Hepatocyte (in vitro differentiated cells): ENCODE data around the gene GRID2.

Source experiments
- EZH2phosphoT487 ChIP-seq: fragments of 200-600 bp; sonication (generic); IDR thresholded peaks from one replicate; pipeline ENCODE4 v1.6.1; 2018; ENCODE audit warnings: antibody characterized with exemption, mild to moderate bottlenecking, low read depth, moderate library complexity; ENCODE audit not compliant: unreplicated experiment, severe bottlenecking
- TF ChIP-seq, protein P1 (sequence below): fragments of 200-600 bp; sonication (generic); IDR thresholded peaks from 2 replicates; pipeline ENCODE4 v1.5.1; 2016; ENCODE audit warnings: antibody characterized with exemption, mild to moderate bottlenecking; ENCODE audit not compliant: poor library complexity

DNA sequence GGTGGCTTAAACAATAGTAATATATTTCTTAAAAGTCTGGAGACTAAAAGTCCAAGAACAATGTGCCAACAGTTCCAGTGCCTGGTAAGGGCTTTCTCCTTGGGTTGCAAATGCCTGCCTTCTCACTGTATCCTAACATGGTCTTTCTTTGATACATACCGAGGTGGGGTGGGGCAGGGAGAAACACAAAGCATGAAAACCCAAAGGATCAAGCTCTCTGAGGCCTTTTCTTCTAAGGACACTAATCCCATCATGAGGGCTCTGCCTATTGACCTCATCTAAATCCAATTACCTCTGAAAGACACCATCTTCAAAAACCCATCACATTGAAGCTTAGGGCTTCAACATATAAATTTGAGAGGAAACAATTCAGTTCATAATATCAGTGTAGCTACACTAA, 311.3 kb downstream of the GRID2 start:
- TF ChIP-seq, protein P1, sequence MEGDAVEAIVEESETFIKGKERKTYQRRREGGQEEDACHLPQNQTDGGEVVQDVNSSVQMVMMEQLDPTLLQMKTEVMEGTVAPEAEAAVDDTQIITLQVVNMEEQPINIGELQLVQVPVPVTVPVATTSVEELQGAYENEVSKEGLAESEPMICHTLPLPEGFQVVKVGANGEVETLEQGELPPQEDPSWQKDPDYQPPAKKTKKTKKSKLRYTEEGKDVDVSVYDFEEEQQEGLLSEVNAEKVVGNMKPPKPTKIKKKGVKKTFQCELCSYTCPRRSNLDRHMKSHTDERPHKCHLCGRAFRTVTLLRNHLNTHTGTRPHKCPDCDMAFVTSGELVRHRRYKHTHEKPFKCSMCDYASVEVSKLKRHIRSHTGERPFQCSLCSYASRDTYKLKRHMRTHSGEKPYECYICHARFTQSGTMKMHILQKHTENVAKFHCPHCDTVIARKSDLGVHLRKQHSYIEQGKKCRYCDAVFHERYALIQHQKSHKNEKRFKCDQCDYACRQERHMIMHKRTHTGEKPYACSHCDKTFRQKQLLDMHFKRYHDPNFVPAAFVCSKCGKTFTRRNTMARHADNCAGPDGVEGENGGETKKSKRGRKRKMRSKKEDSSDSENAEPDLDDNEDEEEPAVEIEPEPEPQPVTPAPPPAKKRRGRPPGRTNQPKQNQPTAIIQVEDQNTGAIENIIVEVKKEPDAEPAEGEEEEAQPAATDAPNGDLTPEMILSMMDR, result no peak
- no peak for TF ChIP-seq EZH2phosphoT487
